Stomach (tissue), 4 donors: ENCODE data around the gene TLL2.

Source experiments
- CTCF ChIP-seq, 7 experiments: fragments of 450-650 bp in 4 of 7; fragments of 200-600 bp in 3 of 7; sonication (generic) in 3 of 7; IDR thresholded peaks; one replicate each; pipeline ENCODE4 v1.5.1; 2016 to 2019; ENCODE audit warnings: antibody characterized with exemption in 7 of 7, control low read depth in 2 of 7, mild to moderate bottlenecking in 1 of 7
- EP300 ChIP-seq: sonication (generic); formaldehyde crosslinking; IDR thresholded peaks from one replicate; pipeline ENCODE4 v1.6.1; 2017; ENCODE audit warnings: antibody characterized with exemption

- TF ChIP-seq CTCF (IDR thresholded peaks at IDR 0.05) = no peak
- TF ChIP-seq EP300 = no peak
These were observed 161.7 kb downstream of the TLL2 start for GRCh38 chr10:96352027-96352426.
